CD8-positive, alpha-beta memory T cell (primary cell): ENCODE results near the gene CACNB1. TPM values are rescaled to one million over a fixed set of nuclear protein-coding genes. Genes with fewer than 3 reads are reported as not detected.
"Not testable (repeated sequence)": the region's sequence is repeated elsewhere in the genome, so short reads cannot be mapped to it uniquely, and the experiment has no call there.

Source experiments
- CTCF ChIA-PET: fragments of 350-600 bp; sonication (Branson Sonifier 250); formaldehyde crosslinking; loops from one replicate; lab custom pipeline; 2021; ENCODE audit warnings: antibody characterized with exemption; lab: Charles Lee
- POLR2A ChIA-PET: fragments of 350-600 bp; sonication (Branson Sonifier 250); formaldehyde crosslinking; loops from one replicate; lab custom pipeline; 2021; ENCODE audit warnings: antibody characterized with exemption; lab: Charles Lee
- DNase-seq, 5 donors: peaks; one replicate each; pipeline versions ENCODE4 v3.0.0 to v3.0.0-alpha.2; 2020 to 2022; ENCODE audit warnings: mixed read lengths in 1 of 5
- H3K27ac ChIP-seq: one replicate; pipeline ENCODE4 v1.7.0; 2013; ENCODE audit warnings: low read depth, mild to moderate bottlenecking, low read length, moderate library complexity
- H3K27me3 ChIP-seq: 2 replicates; pipeline ENCODE4 v1.7.0; 2013; ENCODE audit warnings: low read length, mild to moderate bottlenecking; ENCODE audit not compliant: insufficient read depth, poor library complexity, severe bottlenecking
- H3K36me3 ChIP-seq: 2 replicates; pipeline ENCODE4 v1.7.0; 2013; ENCODE audit warnings: mild to moderate bottlenecking, low read length, moderate library complexity; ENCODE audit not compliant: insufficient read depth
- H3K4me1 ChIP-seq: 2 replicates; pipeline ENCODE4 v1.7.0; 2013; ENCODE audit warnings: mild to moderate bottlenecking, low read length, moderate library complexity; ENCODE audit not compliant: insufficient read depth
- H3K4me3 ChIP-seq: 2 replicates; pipeline ENCODE4 v1.7.0; 2013; ENCODE audit warnings: mild to moderate bottlenecking, low read length
- H3K9me3 ChIP-seq: 2 replicates; pipeline ENCODE4 v1.7.0; 2013; ENCODE audit warnings: mild to moderate bottlenecking, low read length
- H3K27ac Mint-ChIP-seq, 8 donors: one replicate each; pipeline ENCODE4 v1.8.0; 2020 to 2021; ENCODE audit warnings: mixed read lengths in 8 of 8, mild to moderate bottlenecking in 6 of 8, inconsistent platforms in 3 of 8, moderate library complexity in 3 of 8
- H3K27me3 Mint-ChIP-seq, 2 donors: one replicate each; pipeline ENCODE4 v1.8.0; 2020 to 2021; ENCODE audit warnings: mixed read lengths in 2 of 2, mild to moderate bottlenecking in 1 of 2, moderate library complexity in 1 of 2
- H3K36me3 Mint-ChIP-seq, 3 donors: one replicate each; pipeline ENCODE4 v1.8.0; 2020 to 2021; ENCODE audit warnings: mixed read lengths in 3 of 3, inconsistent platforms in 1 of 3, mild to moderate bottlenecking in 1 of 3
- H3K4me1 Mint-ChIP-seq, 3 donors: one replicate each; pipeline ENCODE4 v1.8.0; 2020 to 2021; ENCODE audit warnings: mixed read lengths in 3 of 3, inconsistent platforms in 1 of 3, mild to moderate bottlenecking in 1 of 3
- H3K4me3 Mint-ChIP-seq, 7 donors: one replicate each; pipeline ENCODE4 v1.8.0; 2020 to 2021; ENCODE audit warnings: mixed read lengths in 7 of 7, mild to moderate bottlenecking in 6 of 7, moderate library complexity in 4 of 7, inconsistent platforms in 2 of 7
- H3K9me3 Mint-ChIP-seq, 5 donors: one replicate each; pipeline ENCODE4 v1.8.0; 2020 to 2022; ENCODE audit warnings: mixed read lengths in 5 of 5, mild to moderate bottlenecking in 3 of 5, moderate library complexity in 2 of 5, inconsistent platforms in 1 of 5
- polyA plus RNA-seq: library from polyadenylated mRNA; unstranded; fragments of 300-500 nt; fragmentation: Illumina TruSeq; gene quantifications from one replicate; pipeline ENCODE4 v1.2.3, GENCODE V29; 2021
- total RNA-seq, 2 experiments: library from RNA; stranded (reverse); gene quantifications; one replicate each; pipeline ENCODE4 v1.2.3, GENCODE V29; 2021

Gene CACNB1
- total and polyA plus RNA-seq, 3 experiments from 2014 or later, result 2.7 to 12.3 (median 10.6) TPM

DNA sequence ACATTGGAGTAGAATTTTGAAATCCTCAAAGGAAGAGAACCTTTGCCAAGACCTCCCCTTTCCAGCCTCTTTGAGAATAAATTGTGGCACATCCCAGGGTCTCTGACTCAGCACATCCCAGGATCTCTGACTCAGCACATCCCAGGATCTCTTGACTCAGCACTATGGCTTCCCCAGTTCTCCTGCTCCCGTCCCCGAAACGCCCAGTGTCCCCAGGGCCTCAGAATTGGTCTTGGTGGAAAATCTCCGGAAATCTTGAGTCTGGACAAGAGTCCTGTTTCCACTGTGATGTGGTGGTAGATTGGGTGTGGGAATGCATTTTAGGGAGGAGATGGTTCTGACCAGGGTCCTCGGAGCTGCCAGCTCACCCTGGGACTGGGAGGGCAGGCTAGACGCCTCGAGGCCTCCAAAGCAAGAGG lies 65.3 kb downstream of the CACNB1 start:
- Histone ChIP-seq H3K27me3 (no peaks in the 10 kb centered on the region), H3K27ac (no peak overlapping the region), H3K9me3 (no peaks in the 10 kb centered on the region), H3K36me3 (no peaks in the 10 kb centered on the region), H3K4me3 (no peak overlapping the region), H3K4me1 (no peaks in the 10 kb centered on the region)
- Mint-ChIP-seq H3K27me3 (no peaks in the 10 kb centered on the region), H3K27ac (peak overlapping the region in 2 of 8 donors; percentile 36 to 82), H3K4me1 (peaks cover 0 to 4% (median 0%) of the 10 kb centered on the region in 3 donors), H3K9me3 (no peaks in the 10 kb centered on the region), H3K4me3 (no peak overlapping the region), H3K36me3 (peaks cover 0 to 20% (median 4%) of the 10 kb centered on the region in 3 donors)
- no peak for DNase-seq
- POLR2A ChIA-PET, result no interaction called here
- CTCF ChIA-PET, result interaction anchor here (1.3 kb wide), 1 partner anchor 33 kb away, joined by 3 read pairs; no protein-coding TSS in a partner anchor

DNA sequence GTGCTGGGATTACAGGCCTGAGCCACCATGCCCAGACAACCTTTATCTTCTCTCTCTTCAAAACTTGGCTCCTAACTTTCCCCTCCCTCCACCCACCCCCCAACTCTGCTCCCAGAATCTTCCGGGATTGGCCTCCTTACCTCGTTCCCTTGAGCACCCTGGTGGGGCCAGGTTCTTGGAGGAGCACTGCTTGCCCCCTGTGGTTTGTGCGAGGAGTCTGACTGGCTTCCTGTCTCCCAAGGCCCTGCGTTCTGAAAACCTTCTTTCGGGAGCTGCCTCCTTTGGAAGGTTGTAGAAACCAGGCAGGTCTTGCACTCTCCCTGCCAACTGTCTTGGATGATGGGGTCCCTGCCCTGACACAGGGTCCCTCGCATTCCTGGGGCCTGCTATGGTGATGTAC lies 65.9 kb downstream of the CACNB1 start:
- H3K4me3 Mint-ChIP-seq, result no peak overlapping the region
- no peaks in the 10 kb centered on the region for H3K27me3 ChIP-seq
- H3K27ac ChIP-seq, result no peak overlapping the region
- H3K27ac Mint-ChIP-seq, result peak overlapping the region in 1 of 8 donors; percentile 60
- ChIA-PET CTCF (no interaction called here), POLR2A (no interaction called here)
- no peaks in the 10 kb centered on the region for H3K9me3 Mint-ChIP-seq
- H3K4me3 ChIP-seq, result no peak overlapping the region
- H3K27me3 Mint-ChIP-seq, result no peaks in the 10 kb centered on the region
- peaks cover 0 to 4% (median 0%) of the 10 kb centered on the region in 3 donors for H3K4me1 Mint-ChIP-seq
- no peaks in the 10 kb centered on the region for H3K9me3 ChIP-seq
- H3K4me1 ChIP-seq, result no peaks in the 10 kb centered on the region
- no peak for DNase-seq
- H3K36me3 Mint-ChIP-seq, result peaks cover 0 to 18% (median 2%) of the 10 kb centered on the region in 3 donors
- no peaks in the 10 kb centered on the region for H3K36me3 ChIP-seq

DNA sequence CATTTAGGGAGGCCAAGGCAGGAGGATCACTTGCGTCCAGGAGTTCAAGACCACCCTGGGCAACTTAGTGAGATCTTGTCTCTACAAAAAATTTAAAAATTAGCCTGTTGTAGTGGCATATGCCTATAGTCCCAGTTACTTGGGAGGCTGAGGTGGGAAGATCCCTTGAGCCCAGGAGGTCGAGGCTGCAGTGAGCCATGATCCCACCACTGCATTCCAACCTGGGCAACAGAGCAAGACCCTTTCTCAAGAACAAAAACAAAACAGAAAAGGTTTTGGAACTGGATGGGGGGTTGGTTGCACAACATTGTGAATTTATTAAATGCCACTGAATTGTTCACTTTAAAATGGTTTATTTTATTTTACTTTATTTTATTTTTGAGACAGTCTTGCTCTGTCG lies 67.3 kb downstream of the CACNB1 start:
- no peaks in the 10 kb centered on the region for H3K9me3 ChIP-seq
- DNase-seq, result no peak
- H3K4me1 ChIP-seq, result no peaks in the 10 kb centered on the region
- Mint-ChIP-seq H3K4me3 (no peak overlapping the region), H3K4me1 (peaks cover 0 to 4% (median 0%) of the 10 kb centered on the region in 3 donors), H3K36me3 (peaks cover 0 to 13% (median 2%) of the 10 kb centered on the region in 3 donors), H3K27ac (peak overlapping the region in 2 of 8 donors; percentile 29 to 33), H3K9me3 (no peaks in the 10 kb centered on the region), H3K27me3 (no peaks in the 10 kb centered on the region)
- ChIA-PET CTCF (no interaction called here), POLR2A (no interaction called here)
- no peaks in the 10 kb centered on the region for H3K36me3 ChIP-seq
- H3K27ac ChIP-seq, result no peak overlapping the region
- no peaks in the 10 kb centered on the region for H3K27me3 ChIP-seq
- H3K4me3 ChIP-seq, result no peak overlapping the region

DNA sequence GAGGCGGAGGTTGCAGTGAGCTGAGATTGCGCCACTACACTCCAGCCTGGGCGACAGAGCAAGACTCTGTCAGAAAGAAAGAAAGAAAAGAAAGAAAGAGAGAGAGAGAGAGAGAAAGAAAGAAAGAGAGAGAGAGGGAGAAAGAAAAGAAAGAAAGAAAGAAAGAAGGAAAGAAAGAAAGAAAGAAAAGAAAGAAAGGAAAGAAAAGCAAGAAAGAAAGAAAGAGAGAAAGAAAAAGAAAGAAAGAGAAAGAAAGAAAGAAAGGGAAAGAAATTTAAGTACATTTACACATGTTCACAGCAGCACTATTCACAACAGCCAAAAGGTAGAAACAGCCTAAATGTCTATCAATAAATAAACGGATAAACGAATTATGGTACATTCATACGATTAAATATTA lies 67.9 kb downstream of the CACNB1 start:
- H3K4me3 Mint-ChIP-seq, H3K4me3 ChIP-seq, CTCF ChIA-PET, H3K9me3 Mint-ChIP-seq, H3K4me1 ChIP-seq, H3K9me3 ChIP-seq, DNase-seq, H3K27me3 ChIP-seq, H3K27me3 Mint-ChIP-seq, POLR2A ChIA-PET, H3K27ac ChIP-seq, H3K36me3 Mint-ChIP-seq, H3K4me1 Mint-ChIP-seq, H3K36me3 ChIP-seq: not testable (repeated sequence)
- peak overlapping the region in 1 of 8 donors; percentile 23 for H3K27ac Mint-ChIP-seq

DNA sequence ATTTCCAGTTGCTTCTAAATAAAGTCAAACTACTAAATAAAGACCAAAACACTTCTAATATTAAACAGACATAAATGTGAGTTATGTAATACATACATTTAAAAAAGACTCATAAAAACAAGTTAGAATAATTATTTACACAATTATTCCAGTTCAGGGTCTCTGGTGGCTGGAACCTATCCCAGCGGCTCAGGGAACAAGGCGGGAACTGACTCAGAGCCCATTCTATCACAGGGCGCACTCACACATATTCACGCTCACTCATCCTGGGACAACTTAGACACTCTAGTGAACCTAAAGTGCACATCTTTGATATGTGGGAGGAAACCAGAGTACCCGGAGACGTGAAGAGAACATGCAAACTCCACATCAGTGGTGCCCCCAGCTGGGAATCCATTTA lies 71.0 kb downstream of the CACNB1 start:
- H3K27me3 Mint-ChIP-seq, result no peaks in the 10 kb centered on the region
- no peaks in the 10 kb centered on the region for H3K36me3 Mint-ChIP-seq
- no peak overlapping the region for H3K27ac ChIP-seq
- no peaks in the 10 kb centered on the region for H3K9me3 ChIP-seq
- no peak overlapping the region for H3K4me3 Mint-ChIP-seq
- no peak for DNase-seq
- POLR2A ChIA-PET, result no interaction called here
- H3K9me3 Mint-ChIP-seq, result no peaks in the 10 kb centered on the region
- no peak overlapping the region for H3K27ac Mint-ChIP-seq
- H3K27me3 ChIP-seq, result no peaks in the 10 kb centered on the region
- no peaks in the 10 kb centered on the region for H3K36me3 ChIP-seq
- no peak overlapping the region for H3K4me3 ChIP-seq
- CTCF ChIA-PET, result no interaction called here
- H3K4me1 ChIP-seq, result no peaks in the 10 kb centered on the region
- H3K4me1 Mint-ChIP-seq, result peaks cover 0 to 4% (median 0%) of the 10 kb centered on the region in 3 donors

DNA sequence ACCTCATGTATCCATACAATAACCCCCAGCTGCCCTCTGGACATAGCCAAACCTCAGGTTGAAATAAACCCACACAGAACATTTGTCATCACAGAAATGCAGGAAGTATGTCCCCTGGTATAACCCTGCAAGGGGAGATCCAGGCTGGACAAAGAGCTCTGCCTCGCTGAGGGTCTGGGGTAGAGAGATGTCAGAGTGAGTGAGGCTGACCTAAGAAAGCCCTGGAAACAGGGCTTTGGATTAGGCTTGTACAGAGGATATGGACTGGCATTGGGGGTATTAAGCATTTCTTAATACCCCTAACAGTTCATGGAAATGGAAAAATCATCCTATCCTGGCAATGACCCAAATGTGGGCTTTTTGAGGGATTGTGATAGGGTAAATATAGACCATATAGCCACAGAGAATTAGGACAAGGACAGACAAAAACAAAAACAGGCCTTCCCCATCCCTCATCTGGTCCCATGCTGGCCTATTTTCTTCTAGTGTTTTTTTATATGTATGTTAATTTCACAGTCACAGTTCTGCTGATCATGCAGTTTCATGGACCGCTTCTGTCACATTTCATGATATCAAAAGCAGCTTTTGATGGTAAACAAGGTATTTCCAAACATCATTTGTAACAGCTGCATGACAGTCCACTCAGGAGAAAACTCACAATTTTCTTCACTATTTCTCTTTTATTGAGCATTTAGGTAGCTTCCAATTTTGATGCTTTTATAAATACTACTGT lies 72.2 kb downstream of the CACNB1 start:
- no peaks in the 10 kb centered on the region for H3K9me3 Mint-ChIP-seq
- Histone ChIP-seq H3K4me3 (no peak overlapping the region), H3K9me3 (no peaks in the 10 kb centered on the region), H3K27me3 (no peaks in the 10 kb centered on the region), H3K4me1 (no peaks in the 10 kb centered on the region), H3K36me3 (no peaks in the 10 kb centered on the region), H3K27ac (no peak overlapping the region)
- DNase-seq, result no peak
- H3K36me3 Mint-ChIP-seq, result no peaks in the 10 kb centered on the region
- H3K27me3 Mint-ChIP-seq, result no peaks in the 10 kb centered on the region
- H3K4me3 Mint-ChIP-seq, result no peak overlapping the region
- peaks cover 0 to 4% (median 0%) of the 10 kb centered on the region in 3 donors for H3K4me1 Mint-ChIP-seq
- peak overlapping the region in 1 of 8 donors; percentile 54 for H3K27ac Mint-ChIP-seq
- POLR2A ChIA-PET, result interaction anchor here (0.6 kb wide), 1 partner anchor 45 kb away, joined by 5 read pairs; no protein-coding TSS in a partner anchor
- CTCF ChIA-PET, result no interaction called here

DNA sequence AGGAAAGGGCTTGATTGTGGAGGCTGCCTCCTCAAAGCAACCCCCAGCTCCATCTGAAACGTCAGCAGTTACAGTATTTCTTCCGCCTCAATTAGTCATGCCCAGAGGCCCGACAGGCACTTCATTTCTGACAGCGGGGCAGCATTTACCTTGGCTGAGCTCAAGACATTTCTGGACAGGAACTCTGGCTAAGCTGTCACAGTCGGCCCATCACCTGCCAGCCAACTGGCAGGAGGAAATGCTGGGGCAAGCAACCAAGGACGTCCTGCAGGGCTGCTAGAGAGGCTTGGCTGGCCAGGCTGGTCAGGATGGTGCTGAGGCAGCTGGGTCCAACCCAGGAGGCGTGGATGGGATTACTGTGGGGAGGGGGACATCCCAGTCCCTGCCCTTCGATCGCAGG lies 73.8 kb downstream of the CACNB1 start:
- ChIA-PET POLR2A (no interaction called here), CTCF (no interaction called here)
- no peak for DNase-seq
- Mint-ChIP-seq H3K9me3 (no peaks in the 10 kb centered on the region), H3K4me3 (no peak overlapping the region), H3K36me3 (no peaks in the 10 kb centered on the region), H3K27me3 (no peaks in the 10 kb centered on the region), H3K27ac (no peak overlapping the region), H3K4me1 (peaks cover 0 to 2% (median under 1%) of the 10 kb centered on the region in 3 donors)
- H3K4me3 ChIP-seq, result no peak overlapping the region
- H3K27me3 ChIP-seq, result no peaks in the 10 kb centered on the region
- H3K27ac ChIP-seq, result no peak overlapping the region
- no peaks in the 10 kb centered on the region for H3K9me3 ChIP-seq
- H3K4me1 ChIP-seq, result no peaks in the 10 kb centered on the region
- H3K36me3 ChIP-seq, result no peaks in the 10 kb centered on the region
